Hepatocyte (in vitro differentiated cells): ENCODE measurements around the gene RPH3AL.

Source experiments
- CTCF ChIP-seq: fragments of 200-600 bp; sonication (generic); IDR thresholded peaks from 2 replicates; pipeline ENCODE4 v1.5.1; 2016; ENCODE audit warnings: antibody characterized with exemption, mild to moderate bottlenecking; ENCODE audit not compliant: poor library complexity
- EZH2 ChIP-seq: fragments of 200-600 bp; sonication (generic); IDR thresholded peaks from 2 replicates; pipeline ENCODE4 v1.6.1; 2016; ENCODE audit warnings: antibody characterized with exemption, mild to moderate bottlenecking, borderline replicate concordance

GRCh38 chr17:353213-353837 lies 718 bp upstream of the RPH3AL start:
- TF ChIP-seq EZH2, result no peak
- TF ChIP-seq CTCF, result no peak
